Mesenchymal stem cell (in vitro differentiated cells and primary cell): ENCODE measurements around the gene VARS1.

Experiments used
- DNase-seq: peaks from one replicate; pipeline ENCODE4 v3.0.0-alpha.2; 2013
- H2AFZ ChIP-seq: one replicate; pipeline ENCODE4 v1.6.1; 2013; ENCODE audit warnings: low read depth, mild to moderate bottlenecking, control low read depth, inconsistent platforms, low read length, moderate library complexity
- H2AK5ac ChIP-seq: 2 replicates; pipeline ENCODE4 v1.6.1; 2013; ENCODE audit warnings: low read length, moderate library complexity, mild to moderate bottlenecking, inconsistent platforms; ENCODE audit not compliant: severe bottlenecking
- H2BK120ac ChIP-seq: one replicate; pipeline ENCODE4 v1.6.1; 2013; ENCODE audit warnings: low read depth, mild to moderate bottlenecking, inconsistent platforms, low read length, moderate library complexity
- H2BK12ac ChIP-seq, 2 experiments: one replicate each; pipeline ENCODE4 v1.6.1; 2013; ENCODE audit warnings: inconsistent platforms in 2 of 2, low read length in 2 of 2, mild to moderate bottlenecking in 2 of 2, moderate library complexity in 2 of 2, control low read depth in 1 of 2
- H2BK15ac ChIP-seq: one replicate; pipeline ENCODE4 v1.6.1; 2013; ENCODE audit warnings: mild to moderate bottlenecking, low read depth, inconsistent platforms; ENCODE audit not compliant: poor library complexity, severe bottlenecking
- H2BK5ac ChIP-seq: 2 replicates; pipeline ENCODE4 v1.6.1; 2013; ENCODE audit warnings: low read depth, mild to moderate bottlenecking, low read length, control low read depth, inconsistent platforms; ENCODE audit not compliant: poor library complexity, severe bottlenecking
- H3K14ac ChIP-seq, 2 experiments: one replicate each; pipeline ENCODE4 v1.6.1; 2013; ENCODE audit warnings: inconsistent platforms in 2 of 2, low read length in 2 of 2, control low read depth in 1 of 2, mild to moderate bottlenecking in 1 of 2, moderate library complexity in 1 of 2
- H3K18ac ChIP-seq, 2 experiments: one replicate each; pipeline ENCODE4 v1.6.1; 2013; ENCODE audit warnings: inconsistent platforms in 2 of 2, low read length in 2 of 2, control low read depth in 1 of 2, low read depth in 1 of 2, mild to moderate bottlenecking in 1 of 2
- H3K23ac ChIP-seq, 2 experiments: one replicate each; pipeline ENCODE4 v1.6.1; 2013; ENCODE audit warnings: inconsistent platforms in 2 of 2, low read length in 2 of 2, mild to moderate bottlenecking in 2 of 2, moderate library complexity in 2 of 2, control low read depth in 1 of 2
- H3K27ac ChIP-seq: 2 replicates; pipeline ENCODE4 v1.5.1; 2013; ENCODE audit warnings: mild to moderate bottlenecking, moderate library complexity, low read length, control low read depth, inconsistent platforms; ENCODE audit not compliant: poor library complexity, severe bottlenecking
- H3K27me3 ChIP-seq, 2 experiments: 2 replicates each; pipeline versions ENCODE4 v1.6.1 to v1.7.0; 2013; ENCODE audit warnings: low read length in 2 of 2, mild to moderate bottlenecking in 2 of 2, moderate library complexity in 2 of 2, control low read depth in 1 of 2, inconsistent platforms in 1 of 2; ENCODE audit not compliant: control insufficient read depth in 1 of 2, insufficient read depth in 1 of 2
- H3K36me3 ChIP-seq, 2 experiments: 2 replicates each; pipeline versions ENCODE4 v1.6.1 to v1.7.0; 2013; ENCODE audit warnings: low read length in 2 of 2, control low read depth in 1 of 2, inconsistent platforms in 1 of 2, low read depth in 1 of 2, mild to moderate bottlenecking in 1 of 2; ENCODE audit not compliant: insufficient read depth in 2 of 2, control insufficient read depth in 1 of 2
- H3K4ac ChIP-seq, 2 experiments: one replicate each; pipeline ENCODE4 v1.6.1; 2013; ENCODE audit warnings: inconsistent platforms in 2 of 2, low read length in 2 of 2, mild to moderate bottlenecking in 2 of 2, moderate library complexity in 2 of 2, control low read depth in 1 of 2, low read depth in 1 of 2
- H3K4me1 ChIP-seq: 2 replicates; pipeline ENCODE4 v1.6.1; 2013; ENCODE audit warnings: low read depth, low read length, control low read depth; ENCODE audit not compliant: control insufficient read depth, insufficient read depth
- H3K4me2 ChIP-seq: 2 replicates; pipeline ENCODE4 v1.6.1; 2013; ENCODE audit warnings: low read length, mild to moderate bottlenecking, inconsistent platforms; ENCODE audit not compliant: poor library complexity, severe bottlenecking
- H3K4me3 ChIP-seq, 2 experiments: 2 replicates each; pipeline versions ENCODE4 v1.5.1 to v1.7.0; 2013; ENCODE audit warnings: low read length in 2 of 2, mild to moderate bottlenecking in 2 of 2, control low read depth in 1 of 2, low read depth in 1 of 2; ENCODE audit not compliant: insufficient read depth in 1 of 2
- H3K79me1 ChIP-seq: replicated peaks from 2 replicates; pipeline ENCODE4 v1.6.1; 2013; ENCODE audit warnings: mild to moderate bottlenecking, control low read depth, low read length, inconsistent platforms; ENCODE audit not compliant: poor library complexity, severe bottlenecking
- H3K9ac ChIP-seq: 2 replicates; pipeline ENCODE4 v1.7.0; 2013; ENCODE audit warnings: mild to moderate bottlenecking, low read length, moderate library complexity
- H3K9me3 ChIP-seq: 2 replicates; pipeline ENCODE4 v1.7.0; 2013; ENCODE audit warnings: mild to moderate bottlenecking, low read length; ENCODE audit not compliant: control insufficient read depth
- H4K8ac ChIP-seq: one replicate; pipeline ENCODE4 v1.6.1; 2013; ENCODE audit warnings: inconsistent platforms, mild to moderate bottlenecking, low read length, moderate library complexity
- H4K91ac ChIP-seq: one replicate; pipeline ENCODE4 v1.6.1; 2013; ENCODE audit warnings: mild to moderate bottlenecking, low read length, inconsistent platforms
- WGBS: methylation state at CpG from one replicate; pipeline ENCODE4 v1.1.7; 2013; ENCODE audit warnings: mixed read lengths; 5-methylcytosine and 5-hydroxymethylcytosine counted together

The VARS1 gene

GRCh38 chr6:31765910-31766794 lies 29.4 kb downstream of the VARS1 start:
- H2AK5ac ChIP-seq: no peak overlapping the region
- H3K4ac ChIP-seq: no peak overlapping the region
- peak overlapping the region in 1 of 2 experiments; percentile 65 for H3K4me3 ChIP-seq
- peaks cover 0 to 6% of the 10 kb centered on the region in 2 experiments for H3K27me3 ChIP-seq
- H3K79me1 ChIP-seq: no peaks in the 10 kb centered on the region
- H3K9me3 ChIP-seq: no peaks in the 10 kb centered on the region
- no peak overlapping the region for H2BK5ac ChIP-seq
- peak overlapping the region in 1 of 2 experiments; percentile 12 for H2BK12ac ChIP-seq
- no peak for DNase-seq
- H3K23ac ChIP-seq: no peak overlapping the region
- H3K9ac ChIP-seq: peak overlapping the region; percentile 33
- peak overlapping the region; percentile 45 for H4K8ac ChIP-seq
- H3K4me1 ChIP-seq: peaks cover 12% of the 10 kb centered on the region
- H4K91ac ChIP-seq: peak overlapping the region; percentile 22
- H3K27ac ChIP-seq: no peak overlapping the region
- peak overlapping the region in 1 of 2 experiments; percentile 55 for H3K18ac ChIP-seq
- WGBS: 49% methylated on average over 42 of the region's 42 CpGs
- H2AFZ ChIP-seq: peak overlapping the region; percentile 6
- H2BK120ac ChIP-seq: no peak overlapping the region
- H3K14ac ChIP-seq: no peak overlapping the region
- H3K4me2 ChIP-seq: peak overlapping the region; percentile 1
- peaks cover 8 to 12% of the 10 kb centered on the region in 2 experiments for H3K36me3 ChIP-seq
- H2BK15ac ChIP-seq: no peak overlapping the region

GRCh38 chr6:31765559-31765909 lies 30.0 kb downstream of the VARS1 start:
- Histone ChIP-seq H2BK12ac (no peak overlapping the region), H3K4ac (no peak overlapping the region), H3K18ac (no peak overlapping the region), H2BK120ac (no peak overlapping the region), H3K27ac (no peak overlapping the region), H3K4me3 (no peak overlapping the region), H3K9ac (no peak overlapping the region), H3K27me3 (peaks cover 0 to 6% of the 10 kb centered on the region in 2 experiments), H3K4me1 (peaks cover 12% of the 10 kb centered on the region), H3K23ac (no peak overlapping the region), H3K14ac (no peak overlapping the region), H3K9me3 (no peaks in the 10 kb centered on the region), H2BK15ac (no peak overlapping the region), H4K91ac (no peak overlapping the region), H3K4me2 (no peak overlapping the region), H4K8ac (no peak overlapping the region), H2AFZ (no peak overlapping the region), H2AK5ac (no peak overlapping the region), H3K79me1 (no peaks in the 10 kb centered on the region), H2BK5ac (no peak overlapping the region), H3K36me3 (peaks cover 8 to 18% of the 10 kb centered on the region in 2 experiments)
- DNase-seq: no peak
- 96% methylated on average over 5 of the region's 9 CpGs for WGBS

- H2AK5ac ChIP-seq: no peak overlapping the region
- no peak overlapping the region for H3K4me3 ChIP-seq
- H2AFZ ChIP-seq: no peak overlapping the region
- H3K18ac ChIP-seq: peak overlapping the region in 1 of 2 experiments; percentile 37
- H4K8ac ChIP-seq: peak overlapping the region; percentile 57
- no peak overlapping the region for H2BK15ac ChIP-seq
- peaks cover 12% of the 10 kb centered on the region for H3K4me1 ChIP-seq
- DNase-seq: no peak
- H3K27me3 ChIP-seq: peaks cover 0 to 6% of the 10 kb centered on the region in 2 experiments
- H3K4me2 ChIP-seq: no peak overlapping the region
- H4K91ac ChIP-seq: no peak overlapping the region
- no peak overlapping the region for H3K4ac ChIP-seq
- no peaks in the 10 kb centered on the region for H3K79me1 ChIP-seq
- no peaks in the 10 kb centered on the region for H3K9me3 ChIP-seq
- no peak overlapping the region for H3K9ac ChIP-seq
- peak overlapping the region; percentile 67 for H2BK120ac ChIP-seq
- H2BK5ac ChIP-seq: no peak overlapping the region
- H2BK12ac ChIP-seq: no peak overlapping the region
- H3K36me3 ChIP-seq: peaks cover 15 to 24% of the 10 kb centered on the region in 2 experiments
- H3K27ac ChIP-seq: no peak overlapping the region
- H3K23ac ChIP-seq: no peak overlapping the region
- H3K14ac ChIP-seq: no peak overlapping the region
- 93% methylated on average over 3 of the region's 4 CpGs for WGBS
These were observed 31.4 kb downstream of the VARS1 start for GRCh38 chr6:31764198-31764597.

- Histone ChIP-seq H3K9ac (peak overlapping the region; percentile 47), H3K14ac (peak overlapping the region in 1 of 2 experiments; percentile 28), H3K27ac (no peak overlapping the region), H3K4me3 (no peak overlapping the region), H2BK120ac (no peak overlapping the region), H2BK15ac (peak overlapping the region; percentile 36), H3K4me1 (peaks cover 12% of the 10 kb centered on the region), H3K36me3 (peaks cover 15 to 27% of the 10 kb centered on the region in 2 experiments), H4K91ac (peak overlapping the region; percentile 98), H3K79me1 (no peaks in the 10 kb centered on the region), H3K18ac (peak overlapping the region; percentile 80 to 84), H2BK12ac (peak overlapping the region in 1 of 2 experiments; percentile 37), H3K4ac (peak overlapping the region; percentile 9 to 27), H3K23ac (no peak overlapping the region), H3K4me2 (no peak overlapping the region), H2AK5ac (no peak overlapping the region), H2BK5ac (no peak overlapping the region), H3K27me3 (peaks cover 0 to 6% of the 10 kb centered on the region in 2 experiments), H2AFZ (no peak overlapping the region), H3K9me3 (no peaks in the 10 kb centered on the region), H4K8ac (peak overlapping the region; percentile 94)
- WGBS: 2% methylated on average over 1 of the region's 1 CpG
- peak; percentile 36 for DNase-seq
These were observed 32.0 kb downstream of the VARS1 start for GRCh38 chr6:31763619-31763940.
